Transverse colon (tissue), 4 donors: ENCODE data around the gene EXOC3L4. TPM values are rescaled to one million over a fixed set of nuclear protein-coding genes. Genes with fewer than 3 reads are reported as not detected.

Experiments used
- DNase-seq: peaks from one replicate; pipeline ENCODE4 v3.0.0-alpha.2; 2019
- H3K27ac ChIP-seq, 4 donors: fragments of 200-600 bp; sonication (generic); 2 replicates each; pipeline ENCODE4 v1.5.1; 2016 to 2018; ENCODE audit warnings: inconsistent platforms in 4 of 4
- H3K27me3 ChIP-seq: fragments of 200-600 bp; sonication (generic); 2 replicates; pipeline ENCODE4 v1.5.1; 2017; ENCODE audit warnings: inconsistent platforms
- H3K36me3 ChIP-seq, 4 donors: fragments of 200-600 bp; sonication (generic); 2 replicates each; pipeline ENCODE4 v1.5.1; 2017 to 2019; ENCODE audit warnings: inconsistent platforms in 4 of 4
- H3K4me1 ChIP-seq, 4 donors: fragments of 200-600 bp; sonication (generic); 2 replicates each; pipeline ENCODE4 v1.5.1; 2017 to 2020; ENCODE audit warnings: inconsistent platforms in 4 of 4
- H3K4me3 ChIP-seq, 4 donors: fragments of 200-600 bp; sonication (generic); 1 replicate in 1 of 4; 2 replicates in 3 of 4; pipeline versions ENCODE4 v1.5.1 to v1.6.1; 2017 to 2019; ENCODE audit warnings: inconsistent platforms in 4 of 4
- H3K9me3 ChIP-seq, 2 donors: fragments of 200-600 bp; sonication (generic); 2 replicates each; pipeline ENCODE4 v1.5.1; 2017 to 2019; ENCODE audit warnings: inconsistent platforms in 2 of 2
- EP300 ChIP-seq: sonication (generic); formaldehyde crosslinking; IDR thresholded peaks from one replicate; pipeline ENCODE4 v1.6.1; 2017; ENCODE audit warnings: antibody characterized with exemption, low read depth
- POLR2A ChIP-seq: fragments of 450-650 bp; IDR thresholded peaks from one replicate; pipeline ENCODE4 v1.6.1; 2016; ENCODE audit warnings: antibody characterized with exemption, mild to moderate bottlenecking, moderate library complexity
- POLR2AphosphoS5 ChIP-seq, 3 donors: sonication (generic); formaldehyde crosslinking; IDR thresholded peaks; one replicate each; pipeline ENCODE4 v1.6.1; 2016; ENCODE audit warnings: antibody characterized with exemption in 3 of 3
- WGBS, 2 donors: methylation state at CpG; one replicate each; pipeline ENCODE4 v1.1.5; 2018; ENCODE audit warnings: low coverage in 1 of 2; 5-methylcytosine and 5-hydroxymethylcytosine counted together
- in situ Hi-C, 4 donors: fragments of 200-750 bp; cut with MboI; loops; one replicate each; pipeline versions ENCODE4 v1.15.0 to v1.15.1; 2017; ENCODE audit warnings: low sequenced_read_pairs in 3 of 4, low pct_ligation_motif_present in 1 of 4, low pct_unique_long_range_greater_than_20kb in 1 of 4
- intact Hi-C: fragments of 100-400 bp; cut with DNase I; formaldehyde crosslinking; loops from one replicate; pipeline ENCODE4 v1.15.1; 2023; ENCODE audit warnings: low total_unique reads
- total RNA-seq, 4 donors: library from RNA; depleted of rRNA; stranded (reverse); fragments of >200 nt; gene quantifications; one replicate each; pipeline ENCODE4 v1.1.0, GENCODE V29; 2016
- TF ChIP-seq, protein P1 (sequence below), 5 experiments: fragments of 200-600 bp in 3 of 5; fragments of 450-650 bp in 2 of 5; sonication (generic) in 3 of 5; IDR thresholded peaks; 1 replicate in 2 of 5; 2 replicates in 3 of 5; pipeline ENCODE4 v1.5.1; 2016 to 2017; ENCODE audit warnings: antibody characterized with exemption in 5 of 5, inconsistent platforms in 3 of 5, mild to moderate bottlenecking in 2 of 5, moderate library complexity in 1 of 5

The EXOC3L4 gene
- total RNA-seq, 4 donors from 2014 or later: 15.2 to 49.0 (median 30.3) TPM

DNA sequence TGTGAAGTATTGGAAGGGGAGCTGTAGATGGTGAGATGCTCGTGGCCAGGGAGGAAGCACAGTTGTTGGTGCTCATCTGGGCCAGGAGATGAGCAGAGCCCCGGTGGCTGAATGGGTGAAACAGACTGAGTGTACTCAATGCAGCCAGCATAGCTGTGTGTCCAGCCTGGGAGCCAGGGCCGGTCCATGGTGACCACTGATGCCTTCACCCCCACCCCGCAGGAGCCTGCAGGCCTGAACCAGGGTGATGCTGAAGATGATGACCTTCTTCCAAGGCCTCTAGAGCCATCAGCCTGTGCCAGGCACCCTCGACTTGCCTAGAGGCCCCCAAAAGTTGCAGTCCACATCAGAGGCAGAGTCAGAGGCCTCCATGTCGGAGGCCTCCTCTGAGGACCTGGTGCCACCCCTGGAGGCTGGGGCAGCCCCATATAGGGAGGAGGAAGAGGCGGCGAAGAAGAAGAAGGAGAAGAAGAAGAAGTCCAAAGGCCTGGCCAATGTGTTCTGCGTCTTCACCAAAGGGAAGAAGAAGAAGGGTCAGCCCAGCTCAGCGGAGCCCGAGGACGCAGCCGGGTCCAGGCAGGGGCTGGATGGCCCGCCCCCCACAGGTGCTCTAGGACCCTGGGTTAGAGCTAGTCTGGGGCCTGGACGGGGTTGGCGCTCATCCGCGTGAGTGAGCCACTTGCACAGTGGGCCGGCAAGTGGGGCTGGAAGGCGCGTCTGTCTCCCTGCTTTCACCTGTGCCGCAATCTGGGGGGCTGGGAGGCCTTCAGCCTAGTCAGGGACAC, 31.8 kb downstream of the EXOC3L4 start:
- in situ Hi-C loops: no loop called here
- 66% methylated on average over 22 of the region's 22 CpGs; no CpG with 5 or more reads in 1 of the 2 donors for WGBS, 2 donors

DNA sequence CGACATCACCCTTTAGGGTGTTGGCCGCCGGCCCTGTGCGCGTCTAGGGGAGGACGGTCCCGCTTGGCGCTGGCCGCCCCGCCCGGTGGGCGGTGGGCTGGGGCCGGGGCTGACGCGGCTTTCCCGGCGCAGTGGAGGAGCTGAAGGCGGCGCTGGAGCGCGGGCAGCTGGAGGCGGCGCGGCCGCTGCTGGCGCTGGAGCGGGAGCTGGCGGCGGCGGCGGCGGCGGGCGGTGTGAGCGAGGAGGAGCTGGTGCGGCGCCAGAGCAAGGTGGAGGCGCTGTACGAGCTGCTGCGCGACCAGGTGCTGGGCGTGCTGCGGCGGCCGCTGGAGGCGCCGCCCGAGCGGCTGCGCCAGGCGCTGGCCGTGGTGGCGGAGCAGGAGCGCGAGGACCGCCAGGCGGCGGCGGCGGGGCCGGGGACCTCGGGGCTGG, 32.4 kb downstream of the EXOC3L4 start:
- WGBS, 2 donors: 60% methylated on average over 55 of the region's 62 CpGs; no CpG with 5 or more reads in 1 of the 2 donors
- Histone ChIP-seq H3K36me3 (no peaks in the 10 kb centered on the region), H3K27ac (peak overlapping the region in 2 of 4 donors; percentile 21 to 23), H3K4me1 (peaks cover 17 to 80% (median 39%) of the 10 kb centered on the region in 4 donors), H3K4me3 (peak overlapping the region in 2 of 4 donors; percentile 25 to 27), H3K27me3 (peaks cover 48% of the 10 kb centered on the region), H3K9me3 (no peaks in the 10 kb centered on the region)
- intact Hi-C loops: no loop called here
- in situ Hi-C loops: no loop called here
- peak; percentile 71 for DNase-seq
- TF ChIP-seq EP300 (no peak), POLR2AphosphoS5 (IDR thresholded peaks at IDR 0.05) (no peak), POLR2A (no peak)
- TF ChIP-seq, protein P1, sequence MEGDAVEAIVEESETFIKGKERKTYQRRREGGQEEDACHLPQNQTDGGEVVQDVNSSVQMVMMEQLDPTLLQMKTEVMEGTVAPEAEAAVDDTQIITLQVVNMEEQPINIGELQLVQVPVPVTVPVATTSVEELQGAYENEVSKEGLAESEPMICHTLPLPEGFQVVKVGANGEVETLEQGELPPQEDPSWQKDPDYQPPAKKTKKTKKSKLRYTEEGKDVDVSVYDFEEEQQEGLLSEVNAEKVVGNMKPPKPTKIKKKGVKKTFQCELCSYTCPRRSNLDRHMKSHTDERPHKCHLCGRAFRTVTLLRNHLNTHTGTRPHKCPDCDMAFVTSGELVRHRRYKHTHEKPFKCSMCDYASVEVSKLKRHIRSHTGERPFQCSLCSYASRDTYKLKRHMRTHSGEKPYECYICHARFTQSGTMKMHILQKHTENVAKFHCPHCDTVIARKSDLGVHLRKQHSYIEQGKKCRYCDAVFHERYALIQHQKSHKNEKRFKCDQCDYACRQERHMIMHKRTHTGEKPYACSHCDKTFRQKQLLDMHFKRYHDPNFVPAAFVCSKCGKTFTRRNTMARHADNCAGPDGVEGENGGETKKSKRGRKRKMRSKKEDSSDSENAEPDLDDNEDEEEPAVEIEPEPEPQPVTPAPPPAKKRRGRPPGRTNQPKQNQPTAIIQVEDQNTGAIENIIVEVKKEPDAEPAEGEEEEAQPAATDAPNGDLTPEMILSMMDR (IDR thresholded peaks at IDR 0.05): peak in 2 of 5 experiments; percentile 8 to 25

More for the DNA sequence above, 31.8 kb downstream of the EXOC3L4 start:
- TF ChIP-seq, protein P1 (IDR thresholded peaks at IDR 0.05): no peak
- TF ChIP-seq EP300: no peak
- TF ChIP-seq POLR2A: no peak
- TF ChIP-seq POLR2AphosphoS5 (IDR thresholded peaks at IDR 0.05): no peak
- intact Hi-C loops: no loop called here
- Histone ChIP-seq H3K27ac (peak overlapping the region in 2 of 4 donors; percentile 21 to 23), H3K9me3 (no peaks in the 10 kb centered on the region), H3K27me3 (peaks cover 52% of the 10 kb centered on the region), H3K4me3 (peak overlapping the region in 2 of 4 donors; percentile 25 to 27), H3K36me3 (no peaks in the 10 kb centered on the region), H3K4me1 (peaks cover 17 to 82% (median 43%) of the 10 kb centered on the region in 4 donors)
- peak; percentile 6 for DNase-seq

DNA sequence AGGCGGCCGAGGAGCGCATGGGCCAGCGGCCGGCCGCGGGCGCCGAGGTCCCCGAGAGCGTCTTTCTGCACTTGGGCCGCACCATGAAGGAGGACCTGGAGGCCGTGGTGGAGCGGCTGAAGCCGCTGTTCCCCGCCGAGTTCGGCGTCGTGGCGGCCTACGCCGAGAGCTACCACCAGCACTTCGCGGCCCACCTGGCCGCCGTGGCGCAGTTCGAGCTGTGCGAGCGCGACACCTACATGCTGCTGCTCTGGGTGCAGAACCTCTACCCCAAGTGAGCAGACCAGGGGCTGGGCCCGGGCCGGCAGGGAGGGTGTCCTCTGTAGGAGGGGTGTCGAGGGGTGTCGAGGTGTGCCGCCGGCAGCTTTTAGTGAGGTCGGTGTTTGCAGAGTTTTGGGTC, 32.8 kb downstream of the EXOC3L4 start:
- H3K36me3 ChIP-seq: no peaks in the 10 kb centered on the region
- TF ChIP-seq POLR2A (no peak), POLR2AphosphoS5 (IDR thresholded peaks at IDR 0.05) (no peak), EP300 (no peak)
- TF ChIP-seq, protein P1 (IDR thresholded peaks at IDR 0.05): no peak
- no peak for DNase-seq
- peaks cover 44% of the 10 kb centered on the region for H3K27me3 ChIP-seq
- 86% methylated on average over 10 of the region's 39 CpGs; no CpG with 5 or more reads in 1 of the 2 donors for WGBS, 2 donors
- no peak overlapping the region for H3K27ac ChIP-seq
- no peak overlapping the region for H3K4me3 ChIP-seq
- in situ Hi-C loops: no loop called here
- intact Hi-C loops: no loop called here
- no peaks in the 10 kb centered on the region for H3K9me3 ChIP-seq
- H3K4me1 ChIP-seq: peaks cover 17 to 78% (median 35%) of the 10 kb centered on the region in 4 donors

DNA sequence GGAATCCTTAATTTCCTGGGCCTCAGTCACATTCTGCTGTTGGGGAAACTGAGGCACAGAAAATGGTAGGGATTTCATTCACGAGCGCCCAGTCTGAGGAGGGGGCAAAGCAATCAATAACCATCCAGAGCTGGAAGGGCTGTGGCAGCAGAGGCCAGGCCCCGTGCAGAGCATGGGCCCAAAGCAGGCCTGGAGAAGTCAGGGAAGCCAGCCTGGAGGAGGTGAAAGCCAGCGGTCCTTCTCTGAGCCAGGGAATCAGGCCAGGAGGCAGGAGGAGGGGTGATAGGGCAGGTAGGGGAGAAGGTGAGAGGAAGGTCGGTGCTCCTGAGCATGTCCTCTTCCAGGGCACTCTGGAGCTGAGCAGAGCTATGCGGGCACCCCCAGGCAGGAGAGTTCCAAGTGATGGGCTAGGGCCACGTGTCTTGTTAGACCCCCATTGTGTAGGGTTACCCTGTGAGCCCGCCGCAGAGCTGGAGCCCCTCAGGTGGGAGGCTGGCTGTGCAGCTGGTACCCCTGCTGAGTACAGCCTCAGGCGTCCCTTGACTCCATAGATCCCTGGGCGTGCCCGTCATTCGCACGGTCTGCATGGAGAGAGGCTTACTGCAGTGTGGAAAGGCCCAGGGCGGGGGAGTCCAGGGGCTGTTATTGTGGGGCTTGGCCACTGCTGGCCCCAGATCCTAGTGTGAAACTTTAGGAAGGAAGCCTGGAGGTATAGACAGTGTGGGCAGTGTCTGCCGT, 33.5 kb downstream of the EXOC3L4 start:
- peaks cover 38% of the 10 kb centered on the region for H3K27me3 ChIP-seq
- in situ Hi-C loops: no loop called here
- peaks cover 13 to 73% (median 29%) of the 10 kb centered on the region in 4 donors for H3K4me1 ChIP-seq
- 84% methylated on average over 16 of the region's 16 CpGs; no CpG with 5 or more reads in 1 of the 2 donors for WGBS, 2 donors
- intact Hi-C loops: no loop called here
- H3K9me3 ChIP-seq: no peaks in the 10 kb centered on the region
- no peak for TF ChIP-seq POLR2A
- TF ChIP-seq POLR2AphosphoS5 (IDR thresholded peaks at IDR 0.05): no peak
- TF ChIP-seq, protein P1 (IDR thresholded peaks at IDR 0.05): no peak
- TF ChIP-seq EP300: no peak
- H3K27ac ChIP-seq: no peak overlapping the region
- DNase-seq: no peak
- H3K4me3 ChIP-seq: no peak overlapping the region
- no peaks in the 10 kb centered on the region for H3K36me3 ChIP-seq
